HG03342 (cell line): ENCODE results near the gene DZIP1.

ENCODE experiments used
- ATAC-seq: cut with Tn5 transposase; IDR thresholded peaks from one replicate; pipeline ENCODE4 v1.9.1; 2021; ENCODE audit warnings: mild to moderate bottlenecking, moderate library complexity; ENCODE audit not compliant: unreplicated experiment

The DZIP1 gene

DNA sequence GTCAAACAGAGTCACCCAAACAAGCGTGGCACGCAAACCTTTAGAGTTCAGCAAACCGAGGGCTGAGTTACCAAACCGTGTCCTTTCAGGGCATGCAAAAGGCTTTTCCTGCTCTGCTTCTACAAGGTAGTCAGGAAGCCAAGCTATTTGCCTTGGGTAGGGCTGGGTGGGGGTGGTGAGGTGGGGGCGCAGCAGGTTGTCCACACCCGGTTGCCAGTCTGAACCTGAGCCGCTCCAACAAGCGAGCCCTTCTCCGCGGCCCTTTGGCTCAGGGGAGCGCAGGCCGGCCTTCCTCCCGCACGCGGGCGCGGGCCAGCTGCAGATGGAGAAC is 92.3 kb downstream of the DZIP1 start:
- no peak for ATAC-seq

DNA sequence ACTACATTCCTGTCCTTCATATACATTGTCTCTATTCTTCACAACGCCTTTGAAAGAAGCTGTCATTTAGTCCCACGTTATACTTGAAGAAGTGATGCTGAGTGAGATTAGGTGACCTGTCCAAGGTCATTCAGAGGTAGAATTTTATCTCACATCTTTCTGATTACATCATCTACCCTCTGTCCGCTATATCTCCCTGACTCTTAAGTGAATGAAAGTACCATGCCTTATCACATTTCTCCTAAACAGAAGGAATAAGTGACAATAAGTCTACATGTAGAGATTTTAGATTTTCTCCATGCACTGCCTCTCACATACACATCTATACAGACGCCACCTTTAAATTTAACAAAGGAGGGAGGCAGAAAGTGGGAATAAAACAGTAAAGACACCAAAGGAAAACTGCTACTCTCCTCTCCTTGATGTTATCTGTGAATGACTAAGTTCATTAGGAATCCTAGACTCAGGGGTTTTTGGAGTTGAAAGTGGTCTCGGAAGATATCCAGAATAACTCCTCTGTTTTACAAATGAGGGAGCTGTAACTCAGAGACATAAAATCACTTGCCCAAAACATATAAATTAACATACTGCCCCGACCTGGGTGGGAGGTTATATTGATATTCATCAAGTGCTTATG is 96.9 kb downstream of the DZIP1 start:
- no peak for ATAC-seq

DNA sequence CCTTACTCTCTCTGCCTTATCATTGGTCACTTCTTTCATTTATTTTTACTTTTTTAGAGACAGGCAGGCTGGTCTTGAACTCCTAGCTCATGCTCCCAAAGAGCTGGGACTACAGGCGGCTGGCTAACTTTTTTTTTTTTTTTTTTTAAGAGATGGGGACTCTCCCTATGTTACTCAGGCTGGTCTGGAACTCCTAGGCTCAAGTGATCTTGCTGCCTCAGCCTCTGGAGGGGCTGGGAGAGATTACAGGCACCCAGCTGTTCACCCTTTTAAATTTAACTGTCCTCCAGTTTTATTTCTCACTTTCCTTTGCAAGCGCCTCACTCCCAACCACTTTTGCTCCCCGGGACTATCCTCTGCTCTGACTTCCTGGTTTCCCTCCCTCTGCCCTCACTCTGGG is 97.6 kb downstream of the DZIP1 start:
- no peak for ATAC-seq

GRCh38 chr13:95544293-95544692 is 100.2 kb downstream of the DZIP1 start:
- no peak for ATAC-seq

GRCh38 chr13:95541911-95542474 is 102.5 kb downstream of the DZIP1 start:
- no peak for ATAC-seq

- ATAC-seq = no peak
Measured at GRCh38 chr13:95541308-95541707, 103.2 kb downstream of the DZIP1 start.

GRCh38 chr13:95540888-95541287 is 103.6 kb downstream of the DZIP1 start:
- no peak for ATAC-seq

DNA sequence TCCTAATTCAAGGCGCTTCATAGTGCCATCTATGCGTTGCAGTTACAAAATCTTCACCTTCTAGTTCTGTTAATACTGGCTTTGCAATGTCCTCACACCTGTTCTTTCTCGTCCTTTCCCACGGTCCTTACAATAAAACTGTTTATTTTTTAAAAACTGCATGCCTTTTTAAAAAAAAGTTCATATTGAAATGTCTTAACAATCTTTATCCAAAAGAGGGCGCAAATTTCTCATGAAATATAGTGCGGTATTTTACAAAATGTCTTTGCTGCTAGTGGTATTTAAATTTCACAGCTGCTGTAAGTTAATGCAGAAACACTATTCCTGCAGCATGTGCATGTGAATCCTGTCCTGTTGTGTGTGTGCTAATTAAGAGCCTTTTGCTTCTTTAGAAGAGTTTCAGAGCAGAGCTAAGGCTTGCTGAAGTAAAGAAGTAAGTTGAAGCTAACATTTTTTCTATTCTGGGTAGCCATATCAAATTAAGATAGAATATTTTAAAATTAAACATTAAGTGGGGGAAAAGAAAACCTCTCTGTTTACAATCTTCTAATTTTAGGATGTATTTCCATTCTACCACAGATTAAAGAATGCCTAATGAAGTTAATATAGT is 107.8 kb downstream of the DZIP1 start:
- ATAC-seq = no peak

DNA sequence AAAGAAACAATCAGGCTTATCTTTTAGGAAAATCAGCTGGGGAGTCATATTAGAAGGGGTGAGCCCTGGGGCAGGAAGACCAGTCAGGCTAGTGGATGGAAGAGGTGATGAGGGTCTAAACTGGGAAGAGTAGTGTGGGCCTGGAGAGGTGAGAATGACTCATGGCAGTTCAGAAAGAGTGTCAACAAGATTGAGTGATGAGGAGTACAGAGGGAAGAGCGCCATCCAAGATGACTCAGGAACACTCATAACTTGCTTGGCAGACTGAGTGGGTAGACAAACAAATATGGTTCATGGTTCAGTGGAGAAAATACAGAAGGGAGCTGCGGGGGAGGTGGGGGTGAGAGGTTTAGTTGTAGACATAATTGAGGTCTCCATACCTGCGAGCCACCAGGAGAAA is 109.3 kb downstream of the DZIP1 start:
- peak; percentile 56 for ATAC-seq

DNA sequence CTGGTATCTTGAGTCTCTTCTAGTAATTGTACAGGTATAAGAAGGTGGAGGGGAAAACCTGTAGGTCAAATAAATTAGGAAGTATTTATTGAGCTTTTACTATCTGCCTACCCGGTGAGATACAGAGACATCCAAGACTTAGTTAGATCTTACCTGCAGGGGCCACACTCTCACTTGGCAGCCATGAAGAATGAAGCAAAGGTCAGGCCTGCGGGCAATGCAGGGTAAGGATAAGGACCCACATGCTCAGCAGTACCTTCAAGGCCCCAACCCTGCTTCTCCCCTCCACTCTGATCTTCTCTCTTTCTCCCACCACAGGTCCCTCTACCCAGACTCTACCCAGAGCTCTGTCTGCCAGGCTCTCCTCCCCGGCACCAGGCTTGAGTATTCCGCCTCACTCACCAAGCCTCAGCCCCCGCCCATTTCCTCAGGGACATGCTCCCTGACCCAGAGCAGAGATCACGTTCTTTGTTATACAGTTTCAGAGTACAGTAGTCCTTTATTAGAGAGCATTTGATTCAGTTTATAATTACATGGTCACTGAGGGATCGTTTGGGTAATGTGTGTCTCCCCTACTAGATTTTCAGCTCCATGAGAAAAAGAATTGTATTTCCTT is 110.9 kb downstream of the DZIP1 start:
- ATAC-seq = no peak

DNA sequence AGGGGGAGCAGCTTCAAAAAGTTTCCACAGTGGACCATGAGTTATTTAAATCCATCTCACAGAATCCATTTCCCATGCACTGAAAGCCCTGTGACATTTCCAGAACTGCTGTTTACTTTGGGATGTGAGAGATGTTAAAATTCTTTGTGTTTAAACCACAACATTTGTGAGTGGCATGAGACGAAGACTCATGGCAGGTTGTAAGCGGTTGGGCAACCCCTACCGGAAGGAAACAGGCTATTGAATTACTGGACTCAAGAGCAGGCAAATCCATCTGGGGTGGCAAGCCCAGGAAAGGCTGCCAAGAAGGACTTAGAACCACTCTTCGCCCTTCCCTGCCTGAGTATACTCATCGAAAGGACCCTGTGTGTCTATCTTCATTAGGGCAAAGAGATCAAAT is 114.3 kb downstream of the DZIP1 start:
- no peak for ATAC-seq
